NCI-H1092 treated with DMSO at 0.1 percent for 48 hours (cell line): ENCODE results near the gene PLXNA2.
A peak's percentile ranks its signal among the peaks of the same experiment; 100 is the strongest.

Source experiments
- DNase-seq: peaks from one replicate; lab custom pipeline; 2025; lab: John Stamatoyannopoulos, UW

Gene PLXNA2, protein sequence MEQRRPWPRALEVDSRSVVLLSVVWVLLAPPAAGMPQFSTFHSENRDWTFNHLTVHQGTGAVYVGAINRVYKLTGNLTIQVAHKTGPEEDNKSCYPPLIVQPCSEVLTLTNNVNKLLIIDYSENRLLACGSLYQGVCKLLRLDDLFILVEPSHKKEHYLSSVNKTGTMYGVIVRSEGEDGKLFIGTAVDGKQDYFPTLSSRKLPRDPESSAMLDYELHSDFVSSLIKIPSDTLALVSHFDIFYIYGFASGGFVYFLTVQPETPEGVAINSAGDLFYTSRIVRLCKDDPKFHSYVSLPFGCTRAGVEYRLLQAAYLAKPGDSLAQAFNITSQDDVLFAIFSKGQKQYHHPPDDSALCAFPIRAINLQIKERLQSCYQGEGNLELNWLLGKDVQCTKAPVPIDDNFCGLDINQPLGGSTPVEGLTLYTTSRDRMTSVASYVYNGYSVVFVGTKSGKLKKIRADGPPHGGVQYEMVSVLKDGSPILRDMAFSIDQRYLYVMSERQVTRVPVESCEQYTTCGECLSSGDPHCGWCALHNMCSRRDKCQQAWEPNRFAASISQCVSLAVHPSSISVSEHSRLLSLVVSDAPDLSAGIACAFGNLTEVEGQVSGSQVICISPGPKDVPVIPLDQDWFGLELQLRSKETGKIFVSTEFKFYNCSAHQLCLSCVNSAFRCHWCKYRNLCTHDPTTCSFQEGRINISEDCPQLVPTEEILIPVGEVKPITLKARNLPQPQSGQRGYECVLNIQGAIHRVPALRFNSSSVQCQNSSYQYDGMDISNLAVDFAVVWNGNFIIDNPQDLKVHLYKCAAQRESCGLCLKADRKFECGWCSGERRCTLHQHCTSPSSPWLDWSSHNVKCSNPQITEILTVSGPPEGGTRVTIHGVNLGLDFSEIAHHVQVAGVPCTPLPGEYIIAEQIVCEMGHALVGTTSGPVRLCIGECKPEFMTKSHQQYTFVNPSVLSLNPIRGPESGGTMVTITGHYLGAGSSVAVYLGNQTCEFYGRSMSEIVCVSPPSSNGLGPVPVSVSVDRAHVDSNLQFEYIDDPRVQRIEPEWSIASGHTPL (N-terminal part only)

GRCh38 chr1:208243967-208244916 lies at the start of gene PLXNA2:
Gene PLXNA2 (minus strand): TSS chr1:208244384. CDS start chr1:208217922, 26,462 bp downstream.
- DNase-seq, result peak; percentile 89

DNA sequence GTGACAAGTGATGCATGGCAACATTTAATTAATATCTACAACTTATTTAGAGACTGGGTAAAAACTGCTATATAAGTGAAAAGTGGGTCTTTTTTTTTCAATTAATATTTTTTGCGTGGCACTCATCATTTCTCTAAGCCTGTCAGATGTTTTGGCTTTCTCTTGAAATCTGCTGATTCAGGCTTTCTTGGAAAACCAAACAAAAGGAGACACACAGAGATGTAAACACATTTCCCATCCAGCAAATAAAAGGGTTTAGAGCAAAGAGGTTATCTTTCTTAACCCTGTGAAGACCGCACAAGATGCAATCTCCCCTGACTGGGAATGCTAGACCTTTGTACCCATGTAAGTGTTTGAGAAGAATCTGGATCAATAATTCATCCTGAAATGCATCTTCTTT lies 48.7 kb upstream of the PLXNA2 start:
- no peak for DNase-seq

DNA sequence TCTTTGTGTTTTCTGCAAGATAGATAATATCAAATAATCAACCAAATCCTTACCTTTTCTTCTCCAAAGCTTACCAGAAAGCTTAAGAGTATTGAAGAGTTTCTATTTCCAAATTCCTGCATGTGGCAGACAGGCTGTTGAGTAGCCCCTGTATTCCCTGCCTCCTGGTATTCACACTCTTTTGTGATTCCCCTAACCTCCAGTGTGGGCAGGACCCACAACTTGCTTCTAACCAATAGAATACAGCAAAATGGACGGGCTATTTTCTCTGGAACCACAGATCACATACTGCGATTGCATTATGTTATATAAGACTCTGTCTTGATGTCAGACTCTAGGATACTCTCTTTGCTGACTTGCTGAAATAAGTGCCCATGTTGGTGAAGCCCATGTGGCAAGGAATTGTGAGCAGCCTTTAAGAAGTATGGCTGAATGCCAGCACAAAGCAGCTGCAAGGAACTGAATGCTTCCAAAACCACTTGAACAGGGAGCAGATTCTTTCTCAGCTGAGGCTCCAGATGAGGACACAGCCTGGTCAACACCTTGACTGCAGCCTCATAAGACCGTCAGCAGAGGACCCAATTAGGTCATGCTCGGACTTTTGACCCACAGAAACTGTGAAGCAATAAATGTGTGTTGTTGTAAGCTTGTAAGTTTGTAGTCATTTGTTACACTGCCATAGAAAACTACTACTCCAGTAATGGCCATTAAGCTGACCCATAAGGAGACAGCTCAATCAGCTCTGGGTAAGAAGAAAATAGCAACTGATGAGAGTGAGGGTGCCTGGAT lies 47.9 kb upstream of the PLXNA2 start:
- no peak for DNase-seq

GRCh38 chr1:208291129-208291528 lies 46.9 kb upstream of the PLXNA2 start:
- no peak for DNase-seq

DNA sequence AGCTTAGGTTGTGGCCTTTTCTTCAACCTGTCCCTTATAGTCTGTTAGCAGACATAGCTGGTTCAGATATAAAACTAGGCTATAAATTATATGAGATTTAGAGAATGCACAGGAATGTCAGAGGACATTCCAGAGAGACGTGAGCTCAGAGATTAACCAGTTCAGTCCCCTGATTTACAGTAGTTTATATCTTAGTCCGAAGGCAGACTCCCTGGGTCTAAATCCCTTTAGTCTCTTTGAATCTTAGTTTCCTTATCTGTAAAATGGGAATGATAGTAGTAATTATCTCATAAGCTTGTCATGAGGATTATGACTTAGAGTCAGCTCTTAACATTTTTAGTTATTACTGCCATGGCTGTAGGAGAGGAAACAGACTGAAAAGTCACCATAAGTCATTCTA lies 45.5 kb upstream of the PLXNA2 start:
- no peak for DNase-seq

DNA sequence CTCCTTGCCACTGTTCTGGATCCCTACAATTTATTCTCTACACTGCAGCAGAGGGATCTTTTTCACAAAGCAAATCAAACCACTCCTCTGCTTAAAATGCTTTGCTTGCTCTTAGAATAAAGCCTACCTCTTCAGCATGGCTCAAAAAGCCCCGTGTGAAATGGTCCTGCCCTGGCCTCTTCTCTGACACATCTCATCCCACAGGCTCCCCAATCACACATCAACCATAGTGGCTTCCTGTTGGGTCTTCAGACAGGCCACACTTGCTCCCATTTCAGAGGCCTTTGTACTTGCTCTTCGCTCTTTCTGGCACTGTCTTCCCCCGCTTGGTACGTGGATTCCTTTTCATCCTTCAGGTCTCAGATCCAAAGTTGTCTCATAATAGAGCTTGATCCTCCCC lies 44.3 kb upstream of the PLXNA2 start:
- no peak for DNase-seq

- no peak for DNase-seq
These were observed 36.7 kb upstream of the PLXNA2 start for GRCh38 chr1:208280681-208281450.

GRCh38 chr1:208279826-208280588 lies 35.8 kb upstream of the PLXNA2 start:
- no peak for DNase-seq

- DNase-seq, result no peak
These were observed 34.5 kb upstream of the PLXNA2 start for GRCh38 chr1:208278638-208279037.

DNA sequence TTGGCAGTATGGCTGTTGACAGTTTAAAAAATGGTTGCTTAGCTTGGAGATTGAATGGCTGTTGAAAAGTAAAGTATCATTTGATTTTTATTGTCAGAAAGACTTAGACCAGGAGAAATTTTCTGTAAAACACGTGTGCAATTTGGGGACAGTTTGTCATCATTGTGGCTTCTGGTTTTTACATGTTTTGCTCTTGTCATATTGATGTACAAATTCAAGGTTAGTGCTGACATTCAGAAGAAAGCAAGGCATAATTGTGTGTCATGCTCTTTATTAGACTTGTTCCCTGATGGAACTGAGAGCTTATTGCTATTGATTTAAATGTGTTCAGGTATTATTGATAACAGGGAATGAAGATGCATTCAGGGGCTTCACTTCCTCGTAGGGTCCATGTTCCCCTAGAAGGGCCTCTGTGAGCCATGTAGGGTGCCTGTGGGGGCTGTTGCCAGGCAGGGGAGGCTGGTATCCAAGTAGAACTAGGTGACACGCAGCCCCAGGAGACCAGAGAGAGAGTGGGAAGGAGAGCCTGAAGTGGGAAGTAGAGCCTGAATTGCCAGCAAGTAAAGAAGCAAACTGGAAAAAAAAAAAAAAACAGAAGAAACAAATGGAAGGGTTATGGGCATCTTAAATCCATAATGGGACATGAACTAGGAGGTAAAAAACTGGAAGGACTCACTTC lies 32.7 kb upstream of the PLXNA2 start:
- no peak for DNase-seq

GRCh38 chr1:208275083-208275482 lies 30.9 kb upstream of the PLXNA2 start:
- DNase-seq, result no peak

GRCh38 chr1:208273386-208274017 lies 29.3 kb upstream of the PLXNA2 start:
- no peak for DNase-seq

GRCh38 chr1:208272713-208273112 lies 28.5 kb upstream of the PLXNA2 start:
- no peak for DNase-seq

DNA sequence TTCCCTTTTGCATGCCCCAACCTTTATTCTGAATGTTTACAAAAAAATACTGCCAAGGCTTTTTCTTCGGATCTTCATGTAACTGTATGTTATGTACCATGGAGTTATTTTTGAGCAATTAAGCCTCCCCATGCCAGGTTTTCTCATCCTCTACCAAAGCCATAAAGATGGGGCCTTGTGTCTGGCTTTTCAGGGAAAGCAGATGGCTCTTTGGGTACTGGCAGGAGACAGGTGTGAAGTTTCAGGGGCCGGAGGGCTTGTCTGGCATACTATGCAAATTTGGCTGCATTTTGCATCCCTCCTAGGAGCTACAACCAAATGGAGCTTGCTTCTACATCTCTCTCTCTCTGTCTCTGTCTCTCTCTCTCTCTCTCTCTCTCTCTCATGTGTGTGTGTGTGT lies 28.1 kb upstream of the PLXNA2 start:
- DNase-seq, result no peak

GRCh38 chr1:208271236-208271635 lies 27.1 kb upstream of the PLXNA2 start:
- no peak for DNase-seq

- DNase-seq, result peak; percentile 44
These were observed 26.5 kb upstream of the PLXNA2 start for GRCh38 chr1:208270651-208271141.

GRCh38 chr1:208269338-208269666 lies 25.1 kb upstream of the PLXNA2 start:
- DNase-seq, result no peak
